SJSA1 (cell line): ENCODE data around the gene ERGIC2. TPM values are rescaled to one million over a fixed set of nuclear protein-coding genes. Genes with fewer than 3 reads are reported as not detected.
A peak's percentile ranks its signal among the peaks of the same experiment; 100 is the strongest.
"Not testable (repeated sequence)": the region's sequence is repeated elsewhere in the genome, so short reads cannot be mapped to it uniquely, and the experiment has no call there.

Experiments
- DNase-seq, 2 experiments: peaks; one replicate each; pipeline ENCODE4 v3.0.0-alpha.2; 2015 to 2020; ENCODE audit warnings: low spot score in 2 of 2, low read depth in 1 of 2
- H3K27ac ChIP-seq: fragments of 250-450 bp; sonication (Bioruptor Pico); 2 replicates; pipeline ENCODE4 v1.5.1; 2020; ENCODE audit warnings: mild to moderate bottlenecking, moderate library complexity
- H3K27me3 ChIP-seq: fragments of 250-450 bp; sonication (Bioruptor Pico); replicated peaks from 2 replicates; pipeline ENCODE4 v1.5.1; 2020; ENCODE audit warnings: mild to moderate bottlenecking, moderate library complexity
- H3K36me3 ChIP-seq: fragments of 250-450 bp; sonication (Bioruptor Pico); 2 replicates; pipeline ENCODE4 v1.5.1; 2020; ENCODE audit warnings: mild to moderate bottlenecking
- H3K4me1 ChIP-seq: fragments of 250-450 bp; sonication (Bioruptor Pico); replicated peaks from 2 replicates; pipeline ENCODE4 v1.6.1; 2021; ENCODE audit warnings: mild to moderate bottlenecking
- H3K4me3 ChIP-seq: fragments of 250-450 bp; sonication (Bioruptor Pico); 2 replicates; pipeline ENCODE4 v1.5.1; 2020; ENCODE audit warnings: mild to moderate bottlenecking
- H3K9me3 ChIP-seq: fragments of 250-450 bp; sonication (Bioruptor Pico); replicated peaks from 2 replicates; pipeline ENCODE4 v1.5.1; 2020; ENCODE audit warnings: mild to moderate bottlenecking
- total RNA-seq: library from RNA; depleted of rRNA; stranded (reverse); fragments of >200 nt; shearing (Covaris generic); gene quantifications from 2 replicates; pipeline ENCODE4 v1.2.3, GENCODE V29; 2014

Gene ERGIC2
- total RNA-seq, 1 experiment from 2014 or later, result 131 TPM

- Histone ChIP-seq H3K4me1 (no peaks in the 10 kb centered on the region), H3K27ac (no peak overlapping the region), H3K27me3 (no peaks in the 10 kb centered on the region), H3K36me3 (no peaks in the 10 kb centered on the region), H3K4me3 (no peak overlapping the region), H3K9me3 (no peaks in the 10 kb centered on the region)
- no peak for DNase-seq
These were observed 15.8 kb upstream of the ERGIC2 start for GRCh38 chr12:29396774-29397173.

GRCh38 chr12:29395356-29395755 lies 14.4 kb upstream of the ERGIC2 start:
- no peak overlapping the region for H3K4me3 ChIP-seq
- H3K27me3 ChIP-seq, result no peaks in the 10 kb centered on the region
- no peaks in the 10 kb centered on the region for H3K9me3 ChIP-seq
- no peak for DNase-seq
- no peaks in the 10 kb centered on the region for H3K4me1 ChIP-seq
- no peak overlapping the region for H3K27ac ChIP-seq
- no peaks in the 10 kb centered on the region for H3K36me3 ChIP-seq

- not testable (repeated sequence) for H3K4me1 ChIP-seq, H3K4me3 ChIP-seq, H3K9me3 ChIP-seq, H3K36me3 ChIP-seq, H3K27me3 ChIP-seq, H3K27ac ChIP-seq
- DNase-seq, result peak in 1 of 2 experiments; percentile 4
These were observed 9.4 kb upstream of the ERGIC2 start for GRCh38 chr12:29390419-29390818.

- Histone ChIP-seq H3K27ac (no peak overlapping the region), H3K4me1 (no peaks in the 10 kb centered on the region), H3K9me3 (no peaks in the 10 kb centered on the region), H3K4me3 (no peak overlapping the region), H3K36me3 (no peaks in the 10 kb centered on the region), H3K27me3 (no peaks in the 10 kb centered on the region)
- DNase-seq, result no peak
These were observed 8.4 kb upstream of the ERGIC2 start for GRCh38 chr12:29389295-29389919.

GRCh38 chr12:29386084-29386680 lies 5.2 kb upstream of the ERGIC2 start:
- not testable (repeated sequence) for H3K27me3 ChIP-seq, H3K36me3 ChIP-seq, H3K4me3 ChIP-seq, H3K27ac ChIP-seq, DNase-seq, H3K9me3 ChIP-seq, H3K4me1 ChIP-seq

GRCh38 chr12:29385194-29385593 lies 4.2 kb upstream of the ERGIC2 start:
- H3K4me3 ChIP-seq, H3K36me3 ChIP-seq: not testable (repeated sequence)

GRCh38 chr12:29382251-29382650 lies 1.3 kb upstream of the ERGIC2 start:
- DNase-seq, result no peak
- Histone ChIP-seq H3K36me3 (no peaks in the 10 kb centered on the region), H3K27me3 (no peaks in the 10 kb centered on the region), H3K4me3 (no peak overlapping the region), H3K4me1 (peaks cover 5% of the 10 kb centered on the region), H3K9me3 (no peaks in the 10 kb centered on the region), H3K27ac (no peak overlapping the region)

More at GRCh38 chr12:29385194-29385593, 4.2 kb upstream of the ERGIC2 start:
- not testable (repeated sequence) for H3K4me1 ChIP-seq, H3K27me3 ChIP-seq, H3K9me3 ChIP-seq, H3K27ac ChIP-seq, DNase-seq

- Histone ChIP-seq H3K9me3 (no peaks in the 10 kb centered on the region), H3K27ac (no peak overlapping the region), H3K36me3 (peaks cover 4% of the 10 kb centered on the region; the same call in 1 of the 2 replicates), H3K4me3 (no peak overlapping the region), H3K27me3 (no peaks in the 10 kb centered on the region), H3K4me1 (no peaks in the 10 kb centered on the region)
- DNase-seq, result no peak
These were observed 4.9 kb downstream of the ERGIC2 start for GRCh38 chr12:29376118-29376517.

- DNase-seq, result no peak
- H3K27ac ChIP-seq, result no peak overlapping the region
- H3K27me3 ChIP-seq, result no peaks in the 10 kb centered on the region
- H3K4me1 ChIP-seq, result no peaks in the 10 kb centered on the region
- peaks cover 7% of the 10 kb centered on the region; the same call in 1 of the 2 replicates for H3K36me3 ChIP-seq
- H3K9me3 ChIP-seq, result no peaks in the 10 kb centered on the region
- no peak overlapping the region for H3K4me3 ChIP-seq
These were observed 6.1 kb downstream of the ERGIC2 start for GRCh38 chr12:29374913-29375312.

GRCh38 chr12:29374012-29374411 lies 7.0 kb downstream of the ERGIC2 start:
- no peak overlapping the region for H3K27ac ChIP-seq
- no peaks in the 10 kb centered on the region for H3K4me1 ChIP-seq

GRCh38 chr12:29365091-29365490 lies 15.9 kb downstream of the ERGIC2 start:
- DNase-seq, result no peak
- peaks cover 32% of the 10 kb centered on the region for H3K36me3 ChIP-seq
- H3K27ac ChIP-seq, result no peak overlapping the region
- H3K4me3 ChIP-seq, result no peak overlapping the region
- H3K27me3 ChIP-seq, result no peaks in the 10 kb centered on the region
- H3K9me3 ChIP-seq, result no peaks in the 10 kb centered on the region
- no peaks in the 10 kb centered on the region for H3K4me1 ChIP-seq

More at GRCh38 chr12:29374012-29374411, 7.0 kb downstream of the ERGIC2 start:
- H3K27me3 ChIP-seq, result no peaks in the 10 kb centered on the region
- peaks cover 10% of the 10 kb centered on the region for H3K36me3 ChIP-seq
- no peak overlapping the region for H3K4me3 ChIP-seq
- H3K9me3 ChIP-seq, result no peaks in the 10 kb centered on the region
- no peak for DNase-seq

GRCh38 chr12:29354954-29355353 lies 26.0 kb downstream of the ERGIC2 start:
- DNase-seq, result no peak
- Histone ChIP-seq H3K27me3 (no peaks in the 10 kb centered on the region), H3K9me3 (no peaks in the 10 kb centered on the region), H3K4me3 (no peak overlapping the region), H3K4me1 (no peaks in the 10 kb centered on the region), H3K27ac (no peak overlapping the region), H3K36me3 (peaks cover 21% of the 10 kb centered on the region)

GRCh38 chr12:29350080-29350479 lies 30.9 kb downstream of the ERGIC2 start:
- H3K27me3 ChIP-seq, result no peaks in the 10 kb centered on the region
- H3K4me3 ChIP-seq, result no peak overlapping the region
- H3K27ac ChIP-seq, result no peak overlapping the region
- DNase-seq, result no peak
- H3K36me3 ChIP-seq, result peaks cover 18% of the 10 kb centered on the region
- H3K4me1 ChIP-seq, result no peaks in the 10 kb centered on the region
- H3K9me3 ChIP-seq, result no peaks in the 10 kb centered on the region

- peaks cover 14% of the 10 kb centered on the region; the same call in 1 of the 2 replicates for H3K36me3 ChIP-seq
- H3K27ac ChIP-seq, result no peak overlapping the region
- no peak for DNase-seq
- H3K27me3 ChIP-seq, result no peaks in the 10 kb centered on the region
- H3K4me1 ChIP-seq, result no peaks in the 10 kb centered on the region
- no peak overlapping the region for H3K4me3 ChIP-seq
- H3K9me3 ChIP-seq, result no peaks in the 10 kb centered on the region
These were observed 34.1 kb downstream of the ERGIC2 start for GRCh38 chr12:29346769-29347421.
